ENCODE measurements around the gene EGLN2. TPM values are rescaled to one million over a fixed set of nuclear protein-coding genes. Genes with fewer than 3 reads are reported as not detected.

EGLN2 gene
- total RNA-seq, 1 donor from 2014 or later = 146 TPM

- Mint-ChIP-seq H3K4me1 (ENCODE audit: unreplicated experiment) (peaks cover 63% of the 10 kb centered on the region), H3K36me3 (ENCODE audit: low read depth, unreplicated experiment) (peaks cover 37% of the 10 kb centered on the region), H3K9me3 (ENCODE audit: unreplicated experiment) (no peaks in the 10 kb centered on the region), H3K27me3 (ENCODE audit: unreplicated experiment) (peaks cover 20% of the 10 kb centered on the region), H3K4me3 (ENCODE audit: unreplicated experiment) (peak overlapping the region; percentile 62), H3K27ac (ENCODE audit: unreplicated experiment) (peak overlapping the region; percentile 80)
- TF ChIP-seq CTCF (IDR thresholded peaks at IDR 0.05; ENCODE audit: unreplicated experiment) = no peak
- DNase-seq (ENCODE audit: low spot score) = no peak
These were observed 44.3 kb upstream of the EGLN2 start for GRCh38 chr19:40754611-40755247.

DNA sequence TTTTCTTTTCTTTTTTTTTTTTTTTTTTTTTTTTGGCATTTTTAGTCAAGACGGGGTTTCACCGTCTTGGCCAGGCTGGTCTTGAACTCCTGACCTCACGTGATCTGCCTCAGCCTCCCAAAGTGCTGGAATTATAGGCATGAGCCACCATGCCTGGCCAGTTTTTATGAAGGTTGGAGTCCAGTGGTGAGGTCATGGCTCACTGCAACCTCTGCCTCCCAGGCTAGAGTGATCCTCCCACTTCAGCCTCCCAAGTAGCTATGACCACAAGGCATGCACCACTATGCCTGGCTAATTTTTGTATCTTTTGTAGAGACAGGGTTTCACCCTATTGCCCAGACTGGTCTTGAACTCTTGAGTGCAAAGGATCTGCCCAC lies 43.8 kb upstream of the EGLN2 start:
- Mint-ChIP-seq H3K4me1 (ENCODE audit: unreplicated experiment) (peaks cover 62% of the 10 kb centered on the region), H3K9me3 (ENCODE audit: unreplicated experiment) (no peaks in the 10 kb centered on the region), H3K27ac (ENCODE audit: unreplicated experiment) (no peak overlapping the region), H3K4me3 (ENCODE audit: unreplicated experiment) (no peak overlapping the region), H3K36me3 (ENCODE audit: low read depth, unreplicated experiment) (peaks cover 40% of the 10 kb centered on the region), H3K27me3 (ENCODE audit: unreplicated experiment) (peaks cover 18% of the 10 kb centered on the region)
- no peak for DNase-seq (ENCODE audit: low spot score)
- no peak for TF ChIP-seq CTCF (IDR thresholded peaks at IDR 0.05; ENCODE audit: unreplicated experiment)

GRCh38 chr19:40755791-40756190 lies 43.2 kb upstream of the EGLN2 start:
- Mint-ChIP-seq H3K27me3 (ENCODE audit: unreplicated experiment) (peaks cover 18% of the 10 kb centered on the region), H3K27ac (ENCODE audit: unreplicated experiment) (peak overlapping the region; percentile 36), H3K9me3 (ENCODE audit: unreplicated experiment) (no peaks in the 10 kb centered on the region), H3K4me3 (ENCODE audit: unreplicated experiment) (peak overlapping the region; percentile 42), H3K36me3 (ENCODE audit: low read depth, unreplicated experiment) (peaks cover 45% of the 10 kb centered on the region), H3K4me1 (ENCODE audit: unreplicated experiment) (peaks cover 64% of the 10 kb centered on the region)
- TF ChIP-seq CTCF (IDR thresholded peaks at IDR 0.05; ENCODE audit: unreplicated experiment) = no peak
- DNase-seq (ENCODE audit: low spot score) = no peak

DNA sequence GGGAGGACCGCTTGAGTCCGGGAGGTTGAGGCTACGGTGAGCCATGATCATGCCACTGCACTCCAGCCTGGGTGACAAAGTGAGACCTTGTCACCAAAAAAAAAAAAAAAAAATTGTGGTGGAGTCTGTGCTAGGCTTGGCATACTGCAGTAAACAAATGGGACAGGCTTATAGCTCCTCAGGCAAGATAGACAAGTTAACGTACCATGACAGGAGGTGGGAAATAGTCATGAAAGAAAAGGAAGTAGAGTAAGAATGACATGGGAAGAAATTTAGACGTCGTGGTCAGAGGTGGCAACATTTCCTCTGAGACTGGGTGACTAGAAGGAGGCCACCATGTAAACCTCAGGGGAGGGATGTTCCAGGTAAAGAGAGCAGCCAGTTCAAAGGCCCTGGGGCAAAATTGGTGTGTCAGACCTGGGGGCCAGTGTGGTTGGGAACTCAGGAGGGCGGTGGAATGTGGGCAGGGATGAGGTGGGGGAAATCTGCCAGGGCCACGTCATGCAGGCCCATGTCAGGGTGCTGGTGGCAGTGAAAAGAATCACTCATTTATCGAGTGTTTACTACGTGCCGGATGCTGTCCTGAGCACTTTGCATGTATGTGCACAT lies 42.4 kb upstream of the EGLN2 start:
- peaks cover 12% of the 10 kb centered on the region for H3K27me3 Mint-ChIP-seq (ENCODE audit: unreplicated experiment)
- TF ChIP-seq CTCF (IDR thresholded peaks at IDR 0.05; ENCODE audit: unreplicated experiment) = no peak
- peak overlapping the region; percentile 1 for H3K4me3 Mint-ChIP-seq (ENCODE audit: unreplicated experiment)
- no peak for DNase-seq (ENCODE audit: low spot score)
- peak overlapping the region; percentile 50 for H3K27ac Mint-ChIP-seq (ENCODE audit: unreplicated experiment)
- H3K9me3 Mint-ChIP-seq (ENCODE audit: unreplicated experiment) = no peaks in the 10 kb centered on the region
- peaks cover 44% of the 10 kb centered on the region for H3K36me3 Mint-ChIP-seq (ENCODE audit: low read depth, unreplicated experiment)
- H3K4me1 Mint-ChIP-seq (ENCODE audit: unreplicated experiment) = peaks cover 64% of the 10 kb centered on the region

- H3K27me3 Mint-ChIP-seq (ENCODE audit: unreplicated experiment) = peaks cover 12% of the 10 kb centered on the region
- H3K9me3 Mint-ChIP-seq (ENCODE audit: unreplicated experiment) = no peaks in the 10 kb centered on the region
- no peak for DNase-seq (ENCODE audit: low spot score)
- H3K4me1 Mint-ChIP-seq (ENCODE audit: unreplicated experiment) = peaks cover 62% of the 10 kb centered on the region
- no peak for TF ChIP-seq CTCF (IDR thresholded peaks at IDR 0.05; ENCODE audit: unreplicated experiment)
- H3K27ac Mint-ChIP-seq (ENCODE audit: unreplicated experiment) = peak overlapping the region; percentile 90
- H3K36me3 Mint-ChIP-seq (ENCODE audit: low read depth, unreplicated experiment) = peaks cover 50% of the 10 kb centered on the region
- H3K4me3 Mint-ChIP-seq (ENCODE audit: unreplicated experiment) = peak overlapping the region; percentile 78
These were observed 40.5 kb upstream of the EGLN2 start for GRCh38 chr19:40758491-40758890.
